GM18499 (cell line): ENCODE measurements around the gene ATP9B.

Source experiments
- ATAC-seq: cut with Tn5 transposase; IDR thresholded peaks from one replicate; pipeline ENCODE4 v1.9.1; 2021; ENCODE audit warnings: moderate number of reproducible peaks; ENCODE audit not compliant: insufficient read depth, unreplicated experiment

Gene ATP9B, protein sequence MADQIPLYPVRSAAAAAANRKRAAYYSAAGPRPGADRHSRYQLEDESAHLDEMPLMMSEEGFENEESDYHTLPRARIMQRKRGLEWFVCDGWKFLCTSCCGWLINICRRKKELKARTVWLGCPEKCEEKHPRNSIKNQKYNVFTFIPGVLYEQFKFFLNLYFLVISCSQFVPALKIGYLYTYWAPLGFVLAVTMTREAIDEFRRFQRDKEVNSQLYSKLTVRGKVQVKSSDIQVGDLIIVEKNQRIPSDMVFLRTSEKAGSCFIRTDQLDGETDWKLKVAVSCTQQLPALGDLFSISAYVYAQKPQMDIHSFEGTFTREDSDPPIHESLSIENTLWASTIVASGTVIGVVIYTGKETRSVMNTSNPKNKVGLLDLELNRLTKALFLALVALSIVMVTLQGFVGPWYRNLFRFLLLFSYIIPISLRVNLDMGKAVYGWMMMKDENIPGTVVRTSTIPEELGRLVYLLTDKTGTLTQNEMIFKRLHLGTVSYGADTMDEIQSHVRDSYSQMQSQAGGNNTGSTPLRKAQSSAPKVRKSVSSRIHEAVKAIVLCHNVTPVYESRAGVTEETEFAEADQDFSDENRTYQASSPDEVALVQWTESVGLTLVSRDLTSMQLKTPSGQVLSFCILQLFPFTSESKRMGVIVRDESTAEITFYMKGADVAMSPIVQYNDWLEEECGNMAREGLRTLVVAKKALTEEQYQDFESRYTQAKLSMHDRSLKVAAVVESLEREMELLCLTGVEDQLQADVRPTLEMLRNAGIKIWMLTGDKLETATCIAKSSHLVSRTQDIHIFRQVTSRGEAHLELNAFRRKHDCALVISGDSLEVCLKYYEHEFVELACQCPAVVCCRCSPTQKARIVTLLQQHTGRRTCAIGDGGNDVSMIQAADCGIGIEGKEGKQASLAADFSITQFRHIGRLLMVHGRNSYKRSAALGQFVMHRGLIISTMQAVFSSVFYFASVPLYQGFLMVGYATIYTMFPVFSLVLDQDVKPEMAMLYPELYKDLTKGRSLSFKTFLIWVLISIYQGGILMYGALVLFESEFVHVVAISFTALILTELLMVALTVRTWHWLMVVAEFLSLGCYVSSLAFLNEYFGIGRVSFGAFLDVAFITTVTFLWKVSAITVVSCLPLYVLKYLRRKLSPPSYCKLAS

DNA sequence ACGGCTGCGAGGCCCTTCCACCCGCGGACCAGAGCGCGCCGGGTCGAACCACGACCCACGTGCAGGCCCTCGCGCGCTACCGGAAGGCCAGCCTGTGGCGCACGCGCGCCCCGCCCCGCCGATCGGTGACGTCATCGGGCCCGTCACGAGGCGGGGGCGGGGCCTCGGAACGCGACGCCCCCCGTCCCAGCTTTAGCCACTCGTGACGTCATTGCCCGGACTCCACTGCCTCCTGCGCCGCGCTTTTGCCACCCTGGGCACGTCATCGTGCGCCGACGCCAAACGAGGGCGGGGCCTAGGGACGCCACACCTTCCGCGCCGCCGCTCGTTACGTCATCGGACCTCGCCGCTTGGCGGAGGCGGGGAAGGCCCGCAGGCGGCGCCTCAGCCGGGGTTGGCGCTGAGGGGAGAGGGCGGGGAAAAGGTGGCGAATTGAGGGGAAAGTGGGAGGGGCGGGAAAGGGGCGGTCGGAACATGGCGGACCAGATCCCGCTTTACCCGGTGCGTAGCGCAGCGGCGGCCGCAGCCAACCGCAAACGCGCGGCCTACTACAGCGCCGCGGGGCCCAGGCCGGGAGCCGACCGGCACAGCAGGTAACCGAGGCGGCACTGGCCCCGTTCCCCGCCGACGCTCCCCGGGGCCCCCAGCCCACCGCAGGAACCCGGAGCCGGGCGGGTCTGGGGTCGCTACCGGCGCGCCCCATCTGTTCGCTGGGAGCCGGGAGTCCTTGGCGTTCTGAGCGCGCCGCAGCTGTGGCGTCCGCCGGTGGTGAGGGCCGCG is at the start of gene ATP9B:
Gene ATP9B, plus strand, starts transcription at position 458 of the 780 bp plus-strand sequence. Its CDS starts 17 bp downstream, at position 475.
- peak; percentile 70 for ATAC-seq

DNA sequence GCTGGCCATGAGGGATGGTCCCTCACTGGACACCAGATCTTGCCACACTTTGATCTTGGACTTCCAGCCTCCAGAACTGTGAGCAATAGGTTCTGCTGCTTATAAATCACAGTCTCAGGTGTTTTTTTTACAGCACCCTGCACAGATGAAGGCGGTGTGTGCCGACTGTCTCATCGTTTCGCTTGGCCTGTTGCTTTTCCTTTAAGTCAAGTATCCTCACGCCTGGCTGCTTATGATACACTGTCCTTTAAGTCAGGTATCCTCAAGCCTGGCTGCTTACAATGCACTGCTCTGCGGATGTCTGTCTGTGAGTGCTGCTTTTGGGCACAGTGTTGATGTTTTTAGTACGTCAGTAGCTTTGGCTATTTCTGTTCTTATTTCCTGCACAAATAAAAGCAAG is 49.3 kb upstream of the ATP9B start:
- ATAC-seq = no peak

DNA sequence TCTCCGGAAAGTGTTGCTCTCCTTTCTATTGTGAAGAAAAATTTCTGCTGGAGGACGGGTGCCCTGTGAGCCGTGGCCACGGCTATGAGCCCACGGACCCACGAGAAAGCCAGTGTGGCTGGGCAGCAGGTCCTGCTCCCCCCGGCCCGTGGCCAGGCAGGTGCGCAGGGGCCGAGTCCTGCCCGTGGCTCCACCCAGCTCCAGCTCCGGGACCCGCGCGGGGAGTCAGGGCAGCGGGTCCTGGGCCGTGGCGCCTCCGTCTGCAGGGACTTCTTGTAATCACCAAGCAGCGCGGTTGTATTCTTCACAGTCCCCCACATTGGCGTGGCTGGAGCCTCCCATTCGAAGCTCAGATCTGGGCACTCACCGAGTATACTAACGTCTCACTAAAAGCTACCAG is 46.6 kb upstream of the ATP9B start:
- ATAC-seq = no peak

DNA sequence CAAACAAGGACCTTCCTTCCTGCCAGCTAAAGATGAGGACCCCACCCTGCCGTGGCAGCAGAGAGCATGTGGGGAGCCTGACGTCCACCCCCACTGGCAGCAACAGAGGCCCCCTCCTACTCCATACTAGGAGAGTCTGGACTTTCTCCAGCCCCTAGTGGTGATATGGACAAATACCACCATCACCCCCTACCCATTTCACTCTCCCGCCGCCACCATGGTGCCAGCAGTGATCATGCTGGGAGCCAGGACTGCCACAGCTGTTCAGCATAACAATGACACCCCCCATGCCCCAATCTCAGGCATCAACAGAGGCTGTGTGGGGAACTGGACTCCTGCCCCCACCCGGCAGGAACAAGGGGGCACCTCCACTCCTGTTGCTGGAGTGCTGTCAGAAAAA is 42.7 kb upstream of the ATP9B start:
- no peak for ATAC-seq

DNA sequence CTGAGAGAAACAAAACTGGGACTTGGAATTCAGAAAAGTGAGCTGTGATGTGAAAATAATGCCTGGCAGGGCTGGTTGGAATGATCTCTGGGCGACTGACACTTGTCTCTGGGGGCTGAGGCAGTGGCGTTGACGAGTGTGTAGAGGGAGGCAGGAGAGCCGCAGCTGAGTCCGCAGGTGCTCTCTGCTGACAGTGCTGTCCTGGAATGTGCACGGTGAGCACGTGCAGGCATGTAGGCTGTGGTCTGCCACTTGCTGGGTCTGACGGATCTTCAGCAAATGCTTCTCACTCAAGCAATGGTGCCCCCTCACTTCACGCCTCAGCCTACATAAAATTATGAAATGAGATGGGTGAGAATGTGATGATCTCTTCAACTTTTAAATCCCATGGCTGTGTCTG is 38.5 kb upstream of the ATP9B start:
- no peak for ATAC-seq

DNA sequence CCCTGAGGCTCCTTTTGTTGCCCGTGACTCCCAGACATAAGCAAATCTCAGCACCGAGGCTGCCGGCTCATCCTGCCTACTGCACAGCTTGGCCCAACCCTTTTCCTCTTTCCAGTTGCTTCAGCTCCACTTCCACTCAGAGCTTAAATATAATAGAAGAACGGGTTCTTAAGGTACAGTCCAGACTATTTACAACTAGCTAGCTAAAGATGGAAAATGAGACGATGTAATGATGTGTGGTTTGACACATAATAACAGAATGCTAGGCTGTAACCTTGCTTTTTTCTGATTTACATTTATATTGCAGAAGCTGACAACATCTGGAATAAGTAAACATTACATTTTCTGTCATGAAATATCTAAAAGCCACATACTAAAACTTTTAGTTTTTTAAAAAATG is 26.9 kb upstream of the ATP9B start:
- no peak for ATAC-seq

DNA sequence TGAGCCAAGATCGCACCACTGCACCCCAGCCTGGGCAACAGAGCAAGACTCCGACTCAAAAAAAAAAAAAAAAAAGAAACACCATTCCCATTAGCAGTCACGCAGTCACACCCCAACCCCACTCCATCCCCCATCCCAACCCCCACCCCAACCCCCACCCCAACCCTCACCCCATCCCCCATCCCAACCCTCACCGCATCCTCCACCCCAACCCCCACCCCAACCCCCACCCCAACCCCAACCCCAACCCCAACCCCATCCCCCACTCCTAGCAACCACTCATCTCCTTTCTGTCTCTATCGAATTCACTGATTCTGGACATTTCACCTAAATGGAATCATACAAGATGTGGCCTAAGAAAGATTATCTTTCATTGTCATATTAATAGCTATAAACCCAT is 25.9 kb upstream of the ATP9B start:
- ATAC-seq = no peak

DNA sequence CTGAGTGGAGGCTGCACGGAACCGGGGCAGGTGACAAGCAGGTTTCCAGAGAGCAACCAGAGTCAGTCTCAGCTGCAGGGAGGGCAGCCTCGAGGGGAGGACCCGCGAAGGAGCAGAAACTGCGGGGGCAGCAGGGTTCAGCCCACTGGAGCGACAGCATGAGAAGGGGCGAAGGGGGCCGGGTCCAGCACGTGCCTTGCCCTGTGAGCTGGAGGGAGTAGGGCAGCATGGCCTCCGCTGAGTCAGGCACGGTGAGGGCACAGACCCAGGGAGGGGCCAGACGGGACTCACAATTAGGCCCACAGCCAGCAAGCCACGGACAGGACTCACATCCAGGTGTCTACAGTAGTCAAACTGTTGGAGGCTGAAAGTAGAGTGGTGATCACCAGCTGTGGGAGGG is 22.7 kb upstream of the ATP9B start:
- ATAC-seq = no peak

DNA sequence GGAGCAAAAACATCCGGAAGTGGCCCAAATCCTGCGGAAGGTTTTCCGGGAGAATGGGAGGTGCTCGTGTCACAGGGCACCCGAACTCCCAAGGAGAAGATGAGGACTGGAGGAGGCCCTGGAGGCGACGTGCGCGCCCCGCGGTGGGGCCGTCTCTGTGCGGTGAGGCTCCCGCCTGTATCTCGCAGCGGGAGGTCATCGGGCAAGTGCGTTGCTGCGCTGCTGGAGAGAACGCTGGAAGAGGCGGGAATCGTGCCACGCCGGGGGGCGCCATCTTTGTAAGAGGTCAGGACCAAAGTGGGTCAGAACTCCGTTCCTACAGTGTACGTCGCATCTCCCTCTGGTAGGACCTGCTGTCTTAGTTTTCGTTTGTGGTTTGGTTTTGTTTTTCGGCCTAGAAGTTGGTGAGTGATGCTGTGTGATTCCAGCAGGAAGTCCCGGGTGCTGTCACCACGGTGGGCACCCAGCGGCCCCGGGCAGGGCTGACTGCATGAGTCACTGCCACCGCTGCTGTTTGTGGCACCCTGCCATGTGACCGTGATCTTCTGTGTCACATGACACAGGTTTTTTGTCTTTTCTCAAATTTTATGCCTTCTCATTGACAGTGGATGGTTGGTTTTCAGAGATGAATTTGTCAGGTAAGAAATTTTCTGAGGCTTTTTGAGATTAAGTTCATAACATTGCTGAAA is 21.5 kb upstream of the ATP9B start:
- ATAC-seq = no peak

DNA sequence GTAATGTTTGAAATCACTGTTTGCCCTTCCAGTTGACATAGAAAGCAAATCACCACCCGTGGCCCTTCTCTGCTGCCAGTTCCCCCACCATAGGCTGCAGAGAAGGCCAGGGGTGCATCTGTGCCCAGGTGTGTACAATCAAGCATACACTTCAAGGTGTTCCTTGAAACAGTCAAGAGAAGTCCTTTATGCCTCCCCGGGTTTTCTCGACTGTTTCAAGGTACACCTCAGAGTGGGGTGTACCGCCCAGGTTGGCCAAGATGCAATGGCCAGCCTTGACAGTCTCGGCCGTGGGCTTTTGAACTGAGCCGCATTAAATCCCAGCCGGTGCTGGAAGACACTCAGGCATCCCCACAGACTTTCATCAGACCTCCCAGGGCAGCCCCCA is 21.0 kb upstream of the ATP9B start:
- no peak for ATAC-seq

DNA sequence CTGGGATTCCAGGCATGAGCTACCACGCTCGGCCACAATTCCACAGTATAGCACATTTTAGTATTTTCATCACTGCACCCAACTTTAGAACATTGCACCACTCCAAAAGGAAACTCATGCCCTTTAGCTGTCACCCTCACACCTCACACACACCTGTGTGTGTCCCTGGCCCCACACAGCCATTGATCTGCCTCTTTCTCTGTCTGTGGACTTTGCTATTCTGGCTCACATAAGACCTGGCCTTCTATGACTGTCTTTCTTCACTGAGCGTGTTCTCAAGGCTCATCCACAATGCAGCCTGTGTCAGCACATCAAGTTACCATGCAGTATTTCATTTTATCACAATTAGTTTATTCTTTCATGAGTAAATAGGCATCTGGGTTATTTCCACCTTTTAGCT is 19.7 kb upstream of the ATP9B start:
- ATAC-seq = no peak

DNA sequence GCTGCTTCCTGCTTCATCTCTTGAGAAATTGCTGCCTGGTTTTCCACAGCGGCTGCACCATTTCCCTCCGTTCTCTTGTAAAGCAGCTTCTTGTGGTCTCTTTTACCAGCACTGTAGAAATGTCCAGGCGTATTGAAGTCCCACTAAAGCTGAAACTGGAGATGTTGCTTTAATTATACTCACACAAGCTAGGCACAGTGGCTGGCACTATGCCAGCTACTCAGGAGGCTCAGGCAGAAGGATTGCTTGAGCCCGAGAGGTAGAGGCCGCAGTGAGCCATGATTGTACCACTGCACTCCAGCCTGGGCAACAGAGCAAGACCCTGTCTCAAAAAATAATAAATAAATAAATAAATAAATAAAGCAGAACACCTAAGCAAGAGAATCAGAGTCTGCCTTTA is 19.2 kb upstream of the ATP9B start:
- ATAC-seq = no peak

DNA sequence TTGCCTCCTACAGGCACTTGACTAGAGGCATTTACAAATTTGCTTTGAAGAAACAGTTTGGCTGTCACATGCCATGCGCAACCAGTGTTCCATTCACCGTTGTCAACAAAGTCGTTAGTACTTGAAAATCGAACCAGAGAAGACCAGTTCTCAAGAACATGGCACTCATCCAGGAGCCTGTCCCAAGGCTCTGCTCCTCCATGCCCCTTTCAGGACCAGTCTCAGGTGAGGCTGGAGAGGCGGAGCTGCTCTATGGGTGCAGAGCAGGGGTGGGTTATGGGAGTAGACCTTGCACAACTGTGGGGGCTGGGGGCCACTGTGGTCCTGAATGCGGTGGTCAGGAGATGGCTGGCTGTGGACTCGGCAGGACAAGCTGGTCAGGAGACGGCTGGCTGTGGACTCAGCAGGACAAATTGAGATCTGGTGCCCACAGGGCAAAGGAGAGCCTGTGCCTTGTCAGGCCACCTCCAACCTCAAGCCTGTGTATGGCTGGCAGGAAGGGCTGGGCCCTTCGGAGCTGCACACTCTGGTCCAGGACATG is 12.3 kb upstream of the ATP9B start:
- no peak for ATAC-seq

DNA sequence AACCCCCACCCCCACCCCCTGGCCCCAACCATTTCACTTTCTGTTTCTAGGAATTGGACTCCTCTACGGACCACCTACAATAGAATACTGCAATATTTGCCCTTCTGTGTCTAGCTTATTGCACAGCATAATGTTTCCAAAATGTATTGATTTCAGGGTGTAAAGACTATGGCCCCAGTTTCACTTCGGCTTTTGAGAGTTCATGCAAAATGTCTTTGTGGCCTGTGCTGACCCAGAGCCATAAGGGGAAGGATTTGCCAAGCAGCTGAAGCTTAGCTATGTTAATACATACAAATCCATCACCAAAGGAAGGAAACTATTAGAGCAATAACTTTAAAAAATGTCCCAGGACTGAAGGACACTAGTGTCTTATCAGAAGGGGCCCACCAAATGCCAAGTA is 11.2 kb upstream of the ATP9B start:
- no peak for ATAC-seq

DNA sequence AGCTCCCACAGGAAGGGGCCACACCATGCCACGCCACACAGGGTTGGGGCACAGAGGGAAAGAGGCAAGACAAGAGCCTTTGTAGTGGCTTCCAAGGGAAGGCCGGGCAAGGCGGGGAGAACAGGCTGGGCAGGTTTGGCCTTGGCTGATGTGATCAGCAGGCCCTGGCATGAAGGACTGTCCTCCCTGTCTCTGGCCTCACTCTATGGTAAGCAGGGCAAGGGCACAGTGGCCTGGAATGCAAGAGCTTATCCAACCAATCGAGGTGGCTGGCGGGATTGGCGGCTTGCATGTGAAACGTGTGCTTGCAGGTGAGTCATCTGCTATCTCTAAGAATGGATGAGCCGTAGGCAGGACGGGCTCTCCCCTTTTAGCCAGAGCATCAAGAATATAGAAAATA is 6.4 kb upstream of the ATP9B start:
- no peak for ATAC-seq

DNA sequence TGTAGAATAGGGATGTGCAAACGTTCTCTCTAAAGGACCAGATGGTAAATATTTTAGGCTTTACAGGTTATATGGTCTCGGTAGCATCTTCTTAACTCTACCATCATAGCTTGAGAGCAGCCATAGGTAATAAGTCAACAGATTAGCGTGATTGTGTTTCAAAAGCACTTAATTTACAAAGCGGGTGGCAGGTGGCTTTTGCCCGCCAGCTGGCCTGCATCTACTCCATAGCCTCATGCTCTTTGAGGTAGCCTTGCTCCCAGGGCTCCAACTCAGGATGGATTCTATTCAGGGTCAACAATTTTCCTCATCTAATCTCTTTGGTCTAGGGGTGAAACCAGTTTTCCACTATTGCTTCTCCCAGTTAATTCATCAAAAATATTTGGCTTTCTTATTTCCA is 5.0 kb upstream of the ATP9B start:
- ATAC-seq = no peak

DNA sequence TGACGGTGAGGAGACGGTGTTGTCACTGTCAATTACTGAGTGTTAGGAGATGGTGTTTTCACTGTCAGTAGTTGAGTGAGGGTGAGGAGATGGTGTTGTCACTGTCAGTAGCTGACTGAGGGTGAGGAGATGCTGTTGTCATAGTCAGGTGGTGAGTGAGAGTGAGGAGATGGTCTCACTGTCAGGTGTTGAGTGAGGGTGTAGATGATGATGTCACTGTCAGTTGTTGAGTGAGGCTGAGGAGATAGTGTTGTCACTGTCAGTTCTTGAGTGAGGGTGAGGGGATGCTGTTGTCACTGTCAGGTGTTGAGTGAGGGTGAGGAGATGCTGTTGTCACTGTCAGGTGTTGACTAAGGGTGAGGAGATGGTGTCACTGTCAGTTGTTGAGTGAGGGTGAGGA is 3.4 kb upstream of the ATP9B start:
- no peak for ATAC-seq

DNA sequence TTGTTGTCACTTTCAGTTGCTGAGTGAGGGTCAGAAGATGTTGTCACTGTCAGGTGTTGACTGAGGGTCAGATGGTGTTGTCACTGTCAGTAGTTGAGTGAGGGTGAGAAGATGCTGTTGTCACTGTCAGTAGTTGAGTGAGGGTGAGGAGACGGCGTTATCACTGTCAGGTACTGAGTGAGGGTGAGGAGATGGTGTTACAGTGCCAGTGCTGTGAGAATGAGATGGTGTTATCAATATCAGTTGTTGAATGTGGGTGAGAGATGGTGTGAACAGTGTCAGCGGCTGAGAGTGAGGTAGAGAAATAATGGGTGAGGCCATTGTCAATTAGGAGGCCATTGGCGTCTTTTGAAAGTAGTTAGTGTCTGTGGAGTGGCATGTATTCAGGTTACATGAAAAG is 1.6 kb upstream of the ATP9B start:
- ATAC-seq = no peak

DNA sequence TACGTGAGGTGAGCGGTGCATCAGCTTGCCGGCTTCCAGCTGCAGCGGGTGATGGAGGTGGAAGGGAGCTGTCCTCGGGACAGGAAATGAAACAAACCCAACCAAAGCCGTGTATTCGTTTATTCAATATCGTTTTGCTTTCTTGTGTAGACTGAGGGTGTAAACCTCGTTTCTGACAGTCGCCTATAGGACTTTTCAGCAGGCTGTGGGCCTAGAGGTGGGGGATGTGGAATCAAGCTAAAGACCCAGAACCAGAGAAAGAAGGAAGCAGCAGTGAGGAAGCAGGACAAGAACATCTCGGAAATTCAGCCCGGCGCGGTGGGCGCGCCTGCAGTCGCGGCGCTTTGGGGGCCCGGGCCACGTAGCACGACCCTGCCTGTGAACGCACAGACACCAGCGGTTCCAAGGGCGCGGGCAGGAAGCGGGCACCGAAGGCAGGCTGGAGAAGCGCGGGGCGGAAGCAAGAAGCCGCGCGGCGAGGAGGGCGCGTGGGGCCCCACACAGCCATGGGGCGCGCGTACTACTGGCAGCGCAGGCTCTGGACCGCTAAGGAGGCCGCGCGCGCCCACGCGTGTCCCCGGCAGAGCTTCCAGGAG is 755 bp upstream of the ATP9B start:
- peak; percentile 8 for ATAC-seq
